GM21737 (cell line): Measurements from ENCODE around the gene LAS1L.
"Not testable (repeated sequence)": the region's sequence is repeated elsewhere in the genome, so short reads cannot be mapped to it uniquely, and the experiment has no call there.

Source experiments
- ATAC-seq: cut with Tn5 transposase; IDR thresholded peaks from one replicate; pipeline ENCODE4 v1.9.1; 2021; ENCODE audit warnings: mild to moderate bottlenecking, moderate library complexity; ENCODE audit not compliant: unreplicated experiment

The LAS1L gene

GRCh38 chrX:65534450-65535292 lies at the start of gene LAS1L:
TSS of gene LAS1L (minus strand) at chrX:65534787. CDS start at chrX:65534715, 72 bp downstream.
- ATAC-seq = peak; percentile 100

GRCh38 chrX:65582450-65583082 lies 48.0 kb upstream of the LAS1L start:
- ATAC-seq = no peak

GRCh38 chrX:65581661-65582339 lies 47.2 kb upstream of the LAS1L start:
- ATAC-seq = peak; percentile 63

- no peak for ATAC-seq
These were observed 43.8 kb upstream of the LAS1L start for GRCh38 chrX:65578346-65578745.

GRCh38 chrX:65576160-65576559 lies 41.6 kb upstream of the LAS1L start:
- no peak for ATAC-seq

- no peak for ATAC-seq
These were observed 40.4 kb upstream of the LAS1L start for GRCh38 chrX:65575022-65575421.

- ATAC-seq = no peak
These were observed 39.8 kb upstream of the LAS1L start for GRCh38 chrX:65574356-65574755.

- ATAC-seq = no peak
These were observed 38.4 kb upstream of the LAS1L start for GRCh38 chrX:65572971-65573370.

- ATAC-seq = not testable (repeated sequence)
These were observed 28.3 kb upstream of the LAS1L start for GRCh38 chrX:65562850-65563249.

- ATAC-seq = no peak
These were observed 17.1 kb upstream of the LAS1L start for GRCh38 chrX:65551489-65552339.

- no peak for ATAC-seq
These were observed 16.5 kb upstream of the LAS1L start for GRCh38 chrX:65551086-65551485.

- no peak for ATAC-seq
These were observed 10.9 kb upstream of the LAS1L start for GRCh38 chrX:65545456-65545855.

- ATAC-seq = no peak
These were observed 2.6 kb upstream of the LAS1L start for GRCh38 chrX:65537229-65537628.

- no peak for ATAC-seq
These were observed 1.7 kb upstream of the LAS1L start for GRCh38 chrX:65536291-65536690.

GRCh38 chrX:65532016-65532415 lies 2.6 kb downstream of the LAS1L start:
- no peak for ATAC-seq

GRCh38 chrX:65528705-65529340 lies 5.8 kb downstream of the LAS1L start:
- ATAC-seq = no peak

GRCh38 chrX:65528293-65528692 lies 6.3 kb downstream of the LAS1L start:
- ATAC-seq = no peak

GRCh38 chrX:65524139-65524538 lies 10.4 kb downstream of the LAS1L start:
- ATAC-seq = no peak

- ATAC-seq = no peak
These were observed 11.7 kb downstream of the LAS1L start for GRCh38 chrX:65522739-65523372.

GRCh38 chrX:65519530-65519929 lies 15.1 kb downstream of the LAS1L start:
- ATAC-seq = not testable (repeated sequence)
